Measurements from ENCODE around the gene TSHZ3.

The TSHZ3 gene

DNA sequence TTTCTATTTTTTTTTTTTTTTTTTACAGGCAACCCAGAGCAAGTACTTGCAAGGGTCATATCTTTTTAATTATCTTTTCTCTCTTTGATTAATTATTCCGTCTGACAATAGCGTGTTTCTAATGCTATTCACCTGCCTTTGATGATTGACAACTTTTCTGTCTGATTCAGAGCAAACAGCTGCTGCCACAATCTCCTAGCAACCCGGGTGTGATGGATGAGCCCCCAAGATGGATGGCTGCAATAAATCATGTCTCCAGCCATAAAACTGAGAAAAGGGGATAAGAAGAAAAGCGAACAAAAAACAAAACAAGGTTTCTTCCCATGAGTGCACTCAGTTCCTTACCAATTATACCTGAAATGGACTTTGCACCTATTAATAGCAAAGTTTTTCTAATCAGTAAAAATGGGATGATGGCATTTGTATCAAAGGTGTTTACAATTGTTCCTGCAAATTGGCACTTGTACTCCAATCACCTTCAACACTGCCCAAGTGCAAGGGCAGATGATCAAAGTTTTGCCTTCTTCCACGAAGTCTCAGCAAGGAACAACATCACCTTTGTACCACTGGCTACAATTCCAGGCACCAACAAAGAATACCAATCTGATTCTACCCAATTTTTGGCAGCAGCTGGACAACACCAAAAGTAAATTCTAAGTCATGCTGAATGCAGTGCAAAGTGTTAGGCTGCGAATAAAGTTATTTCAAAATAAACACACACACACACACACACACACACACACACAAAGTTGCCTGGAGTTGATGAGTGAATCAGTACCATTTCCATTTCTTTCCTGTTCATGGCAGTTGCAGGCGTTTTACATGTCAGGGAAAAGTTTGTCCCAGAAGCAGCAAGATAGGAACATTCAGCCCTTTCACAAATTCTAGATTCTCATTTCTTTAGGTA is 12.0 kb downstream of the TSHZ3 start:
- no peak for DNase-seq (ENCODE audit: low spot score)

DNA sequence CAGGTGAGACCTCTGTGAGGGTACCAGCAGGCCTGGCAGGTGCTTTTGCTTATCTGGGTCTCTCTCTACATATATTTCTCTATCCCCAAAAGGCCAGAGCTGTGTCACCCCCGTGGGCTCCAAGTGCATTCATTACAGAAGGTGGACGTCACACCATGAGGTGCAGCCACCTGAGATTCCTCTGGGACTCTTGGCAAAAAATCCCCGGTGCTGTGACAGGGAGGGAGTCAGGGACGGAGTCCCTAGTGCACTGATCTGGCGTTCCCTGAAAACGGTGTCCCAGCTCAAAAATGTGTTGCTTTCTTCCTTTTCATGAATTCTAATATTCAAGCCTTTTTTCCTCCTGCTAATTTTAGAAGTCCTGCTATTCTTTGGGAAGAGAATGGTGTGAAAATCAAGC is 13.5 kb downstream of the TSHZ3 start:
- DNase-seq (ENCODE audit: low spot score), result no peak

DNA sequence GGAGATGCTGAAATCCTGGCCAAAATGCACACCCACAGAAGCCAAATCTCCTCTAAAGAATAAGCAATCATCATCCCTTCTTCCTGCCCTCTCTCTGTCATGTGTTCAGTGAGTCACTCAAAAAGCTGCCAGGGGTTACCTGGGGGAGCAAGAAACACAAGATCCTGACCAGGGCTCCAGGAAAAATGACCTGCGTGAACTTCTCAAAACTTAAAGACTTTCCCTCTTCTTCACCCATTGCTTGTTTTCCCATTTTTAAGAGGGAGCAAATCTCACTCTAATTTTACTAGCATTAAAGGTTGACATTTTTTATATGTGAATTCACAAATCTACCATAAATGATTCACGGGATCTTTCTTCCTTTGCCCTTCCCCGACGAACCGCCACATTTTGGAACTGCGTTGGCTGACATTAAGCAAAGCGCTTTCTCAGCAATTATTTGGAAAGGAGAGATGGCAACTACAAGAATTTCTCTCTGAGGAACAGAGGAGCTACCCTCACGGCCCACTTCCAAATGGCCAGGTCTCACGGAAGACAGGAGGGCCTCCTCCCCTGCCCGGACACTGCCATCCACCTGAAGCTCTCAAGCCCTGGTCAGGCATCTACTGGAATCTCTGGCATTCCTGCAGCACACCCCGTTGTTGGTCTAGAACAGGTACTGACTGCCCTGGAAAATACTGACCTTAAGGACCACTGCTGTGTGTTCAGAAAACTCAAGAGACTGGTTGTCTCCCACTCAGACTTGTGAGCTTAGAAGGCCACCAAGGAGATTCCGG is 14.2 kb downstream of the TSHZ3 start:
- no peak for DNase-seq (ENCODE audit: low spot score)

DNA sequence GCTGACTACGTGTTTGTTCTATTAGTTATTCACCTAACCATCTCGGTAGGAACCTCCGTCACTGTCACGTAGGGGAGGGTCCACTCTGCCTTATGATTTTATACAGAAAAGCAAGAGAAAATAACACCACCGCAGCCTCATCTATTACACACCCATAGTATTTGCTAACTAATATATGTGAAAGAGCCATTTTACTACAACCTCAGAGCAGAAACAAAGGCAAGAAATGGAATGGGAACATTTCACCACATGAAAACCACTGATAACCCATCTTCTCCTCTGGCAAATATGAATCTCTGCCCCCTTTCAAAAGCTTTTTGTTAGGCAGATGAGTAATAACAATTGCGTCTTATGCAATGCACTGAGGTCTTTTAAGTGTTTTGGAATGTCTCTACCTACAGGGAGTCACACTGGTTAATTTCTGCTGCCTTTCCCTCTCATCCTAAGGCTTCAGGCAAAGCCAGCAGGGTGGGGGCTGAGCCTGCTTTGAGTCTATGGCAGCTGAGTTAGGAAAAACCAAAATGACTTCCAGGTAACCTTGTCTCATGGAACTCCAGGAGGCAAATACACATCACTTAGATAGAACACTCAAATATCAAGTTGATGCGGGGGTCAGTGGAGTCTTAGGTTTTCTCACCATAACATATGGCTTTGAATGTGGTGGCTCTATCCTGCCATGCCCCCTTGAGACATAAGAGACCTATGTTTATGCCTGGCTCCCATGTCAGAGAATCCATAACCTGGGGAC is 15.0 kb downstream of the TSHZ3 start:
- DNase-seq (ENCODE audit: low spot score), result no peak

DNA sequence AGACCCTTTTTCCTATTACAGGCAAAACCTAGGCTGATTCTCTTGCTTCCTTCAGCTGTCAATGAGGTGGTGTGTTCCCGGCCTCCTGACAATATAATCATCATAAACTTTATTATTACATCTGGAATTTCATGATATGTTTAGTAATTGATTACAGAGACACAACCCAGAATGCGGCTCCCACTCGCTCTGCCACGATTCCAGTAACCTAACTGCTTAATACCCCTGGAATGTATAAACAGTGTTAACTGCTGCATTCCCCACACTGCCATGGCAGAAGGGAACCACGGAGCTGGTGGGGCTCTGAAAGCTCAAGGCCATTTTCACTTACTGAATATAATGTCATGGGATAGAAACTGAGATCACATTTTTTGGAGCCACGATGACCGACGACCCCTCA is 17.1 kb downstream of the TSHZ3 start:
- no peak for DNase-seq (ENCODE audit: low spot score)

DNA sequence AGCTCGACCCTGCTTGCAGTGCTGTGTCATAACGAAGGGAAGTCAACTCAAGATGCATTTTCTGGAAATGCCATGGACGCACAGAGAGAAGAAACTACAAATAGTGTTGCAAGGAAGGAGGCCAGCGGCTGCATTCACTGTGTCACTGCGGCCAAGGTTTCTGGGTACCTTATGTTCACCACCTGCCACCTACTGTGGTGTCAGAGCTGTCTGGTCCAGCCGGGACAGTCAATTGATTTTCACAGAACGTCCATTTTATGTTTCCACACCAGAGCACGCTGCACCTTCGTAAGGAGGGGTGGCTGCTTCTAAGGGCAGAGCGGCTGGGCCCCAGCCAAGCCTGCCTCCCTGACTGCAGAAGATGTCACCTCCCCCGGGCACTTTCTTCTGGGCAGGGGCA is 17.7 kb downstream of the TSHZ3 start:
- no peak for DNase-seq (ENCODE audit: low spot score)

DNA sequence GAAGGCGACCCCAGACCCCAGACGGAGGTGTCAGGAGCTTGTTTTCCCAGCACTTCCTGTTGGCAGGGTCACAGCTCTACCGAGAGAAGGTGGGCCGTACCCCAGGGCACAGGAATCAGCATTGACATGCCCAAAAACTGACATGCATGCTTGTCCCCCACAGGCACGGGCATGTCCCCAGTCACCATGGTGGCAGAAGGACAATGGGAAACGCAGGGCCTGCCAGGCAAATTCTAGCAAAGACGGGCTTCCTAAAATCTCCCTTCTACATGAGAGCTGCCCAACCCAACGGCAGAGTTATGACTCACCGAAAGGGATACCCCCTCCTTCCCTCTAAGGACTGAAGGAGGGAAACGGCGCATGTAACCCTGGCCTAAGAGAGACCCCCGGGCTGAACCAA is 18.5 kb downstream of the TSHZ3 start:
- no peak for DNase-seq (ENCODE audit: low spot score)

DNA sequence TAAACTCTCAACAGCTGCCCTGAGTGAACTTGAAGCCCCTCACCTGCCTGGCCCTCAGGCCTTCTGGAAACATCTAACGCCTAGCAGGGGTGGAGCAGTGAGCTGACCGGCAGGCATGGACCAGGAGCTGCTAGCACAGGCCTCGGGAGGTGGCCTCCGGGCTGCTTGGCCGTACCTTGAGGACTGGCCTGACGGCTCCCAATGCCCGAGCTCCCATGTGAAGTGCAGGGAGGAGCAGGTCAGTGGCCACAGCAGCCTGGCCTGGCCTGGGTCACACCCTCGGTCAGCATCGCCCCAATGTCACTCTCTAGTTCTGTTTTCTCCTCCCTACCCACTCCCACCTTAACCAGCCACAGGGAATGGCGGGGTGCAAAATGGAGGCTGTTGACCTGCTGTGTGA is 19.0 kb downstream of the TSHZ3 start:
- no peak for DNase-seq (ENCODE audit: low spot score)

DNA sequence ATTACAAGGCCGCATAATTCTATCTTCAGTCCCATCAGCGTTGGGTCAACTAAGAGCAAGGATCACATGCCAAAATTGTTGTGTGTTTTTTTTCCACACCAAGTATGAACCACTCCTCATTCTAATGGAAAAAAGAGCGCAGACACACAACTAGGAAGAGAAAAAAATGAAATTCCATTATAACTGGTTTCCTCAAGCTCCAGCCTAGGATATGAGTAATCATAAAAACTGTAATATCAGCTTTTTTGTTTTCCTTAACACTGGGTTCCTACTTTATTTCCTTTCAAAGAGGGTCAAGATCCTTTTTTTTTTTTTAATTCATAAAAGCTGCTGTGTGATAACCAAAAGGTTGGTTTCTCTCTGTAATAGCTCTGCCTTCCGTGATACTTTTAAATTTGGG is 19.4 kb downstream of the TSHZ3 start:
- no peak for DNase-seq (ENCODE audit: low spot score)

DNA sequence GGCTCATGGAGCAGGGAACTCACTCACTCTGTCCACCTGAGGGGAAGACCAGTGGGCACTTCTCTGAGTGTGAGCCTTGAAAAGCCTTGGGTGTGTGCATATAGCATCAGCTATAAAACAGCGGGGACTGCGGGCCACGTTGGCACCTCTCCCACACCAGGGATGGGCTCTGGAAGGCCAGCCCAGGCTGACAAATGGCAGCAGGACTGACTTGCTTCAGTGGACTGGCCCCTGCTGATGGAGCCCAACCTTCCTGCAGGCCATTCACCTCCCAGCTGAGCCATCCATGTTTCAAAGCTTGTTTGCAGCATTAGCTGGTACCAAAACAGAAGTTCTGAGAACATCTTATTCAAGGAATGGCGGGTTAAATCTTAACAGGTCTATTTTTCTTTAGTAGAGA is 21.0 kb downstream of the TSHZ3 start:
- no peak for DNase-seq (ENCODE audit: low spot score)

DNA sequence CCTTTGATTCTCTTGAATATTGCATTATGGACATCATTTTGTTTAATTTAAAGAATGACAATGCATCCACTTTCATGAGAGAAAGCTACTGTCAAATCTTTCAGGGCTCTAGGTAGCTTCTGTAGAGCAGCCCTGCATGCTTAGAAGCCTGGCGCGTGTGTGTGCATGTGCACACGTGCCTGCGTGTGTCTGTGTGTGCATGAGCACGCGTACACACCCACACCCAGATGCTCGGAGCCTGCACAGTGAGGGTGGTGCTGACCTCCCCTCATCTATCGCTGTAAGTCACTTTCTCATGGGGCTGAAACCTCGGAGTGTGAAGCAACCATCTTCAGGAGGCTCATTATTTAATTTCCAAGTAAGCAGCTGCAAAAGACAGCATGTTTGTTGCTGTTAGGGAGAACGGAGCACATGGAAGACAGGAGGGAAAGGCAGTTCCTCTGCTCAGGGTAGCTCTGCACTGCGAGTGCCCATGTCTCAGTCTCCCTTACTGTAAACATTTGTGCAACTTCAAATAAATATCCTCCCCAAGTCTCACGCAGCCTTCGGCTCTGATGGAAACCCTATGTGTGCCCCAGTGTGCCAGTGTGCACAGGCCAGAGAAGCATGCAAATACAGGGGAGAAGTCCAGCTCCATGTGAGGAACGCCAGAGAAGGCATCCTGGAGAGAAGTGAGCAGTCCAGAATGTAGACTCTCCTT is 22.8 kb downstream of the TSHZ3 start:
- no peak for DNase-seq (ENCODE audit: low spot score)

DNA sequence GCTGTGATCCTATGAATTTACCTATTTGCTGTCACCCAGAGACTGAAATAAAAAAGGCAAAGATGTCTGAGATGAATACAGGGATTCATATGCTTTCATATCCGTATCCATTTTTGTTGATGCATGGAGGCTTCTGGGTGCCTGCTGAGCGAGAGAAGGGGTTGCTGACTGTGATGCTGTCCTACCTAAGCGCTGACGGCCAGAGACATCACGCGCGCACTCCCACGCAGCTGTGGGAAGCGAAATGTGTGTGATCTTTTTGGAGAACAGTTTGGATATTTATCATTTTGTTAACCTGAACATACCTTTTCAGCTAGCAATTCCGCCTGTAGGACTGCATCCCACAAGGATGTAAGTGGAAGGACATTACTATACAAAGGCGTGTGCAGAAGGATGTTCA is 23.9 kb downstream of the TSHZ3 start:
- DNase-seq (ENCODE audit: low spot score), result no peak

DNA sequence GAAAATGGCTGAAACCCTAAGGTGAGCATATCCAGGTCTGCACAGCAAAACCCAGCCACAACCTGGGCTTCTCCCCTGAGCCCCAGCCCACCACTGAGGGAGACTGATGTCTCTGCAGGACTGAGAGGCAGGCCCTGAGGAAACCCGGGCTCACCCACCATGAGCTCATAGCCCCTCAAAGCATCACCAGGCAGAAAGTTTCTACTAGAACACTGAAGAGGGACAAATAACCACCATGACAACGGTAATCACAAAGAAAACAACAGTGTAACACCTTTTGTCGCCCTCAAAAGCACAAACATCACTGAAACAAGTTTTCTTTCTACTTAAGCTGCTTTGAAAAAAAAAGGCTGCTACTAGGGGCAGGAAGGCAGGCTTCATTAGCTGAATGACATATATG is 29.8 kb downstream of the TSHZ3 start:
- no peak for DNase-seq (ENCODE audit: low spot score)

DNA sequence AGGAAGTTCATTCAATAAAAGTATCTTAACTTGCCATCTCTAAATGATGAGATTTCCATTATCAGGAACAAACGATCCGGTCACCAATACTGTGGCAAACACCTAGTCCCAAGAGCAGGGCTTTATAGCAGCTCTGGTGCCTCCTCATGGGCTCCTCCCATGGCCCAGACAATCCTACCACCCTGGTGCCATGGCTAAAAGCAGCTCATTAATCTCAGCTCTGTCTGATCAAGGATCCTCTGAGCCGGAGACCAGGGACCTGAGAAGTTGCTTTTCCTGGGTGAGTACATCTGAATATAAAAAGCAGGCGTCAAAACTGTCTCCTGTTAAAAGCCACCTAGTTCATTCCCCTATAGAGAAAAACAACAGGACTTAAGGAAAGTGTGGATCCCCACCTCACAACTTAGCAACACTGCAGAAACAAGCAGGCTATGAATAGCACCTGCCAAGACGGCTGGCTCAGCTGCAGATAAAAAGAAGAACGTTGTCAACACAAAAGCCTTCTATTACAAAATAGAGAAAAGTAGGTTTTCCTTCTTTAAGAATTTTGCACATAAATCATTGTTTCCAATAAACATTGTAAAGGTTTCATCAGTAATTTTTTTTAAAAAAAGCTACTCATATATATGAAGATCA is 30.3 kb downstream of the TSHZ3 start:
- no peak for DNase-seq (ENCODE audit: low spot score)

DNA sequence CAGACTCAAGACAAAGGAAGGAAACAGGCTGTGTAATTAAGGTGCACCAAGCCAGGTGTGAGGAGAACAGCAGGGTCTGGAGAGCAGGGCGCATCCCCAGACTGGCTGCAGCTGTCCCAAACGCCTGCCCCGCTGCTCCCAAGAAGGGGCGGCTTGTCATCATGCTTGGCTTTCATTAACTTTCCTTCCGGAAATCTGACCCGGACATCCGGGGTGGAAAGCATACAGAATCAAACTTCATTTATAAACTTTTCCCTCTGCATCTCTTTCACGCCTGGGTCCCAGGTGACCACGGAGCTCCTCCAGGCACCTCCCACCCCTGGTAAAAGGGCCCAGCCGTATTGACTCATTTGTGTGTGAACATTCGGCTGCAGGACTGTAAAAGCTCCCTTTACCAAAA is 31.7 kb downstream of the TSHZ3 start:
- no peak for DNase-seq (ENCODE audit: low spot score)

DNA sequence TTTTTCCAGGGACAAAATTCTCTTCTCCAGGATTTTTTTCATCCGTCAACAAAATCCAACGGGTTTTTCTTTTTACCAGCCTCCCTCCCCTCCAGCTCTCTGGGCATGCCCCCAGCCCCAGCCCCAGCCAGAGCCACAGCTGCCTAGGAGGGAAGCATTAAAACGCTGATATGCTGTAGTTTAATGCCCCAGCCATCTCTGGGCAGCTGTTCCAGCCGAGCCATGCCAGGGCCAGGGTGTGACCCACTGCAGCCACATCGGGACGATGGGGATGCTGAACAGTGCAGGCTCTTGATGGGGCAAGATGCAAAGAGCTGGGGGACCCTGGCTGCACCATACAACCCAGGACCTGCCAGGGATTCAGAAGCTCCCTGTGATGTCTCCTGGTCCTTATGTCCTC is 32.1 kb downstream of the TSHZ3 start:
- DNase-seq (ENCODE audit: low spot score), result no peak

DNA sequence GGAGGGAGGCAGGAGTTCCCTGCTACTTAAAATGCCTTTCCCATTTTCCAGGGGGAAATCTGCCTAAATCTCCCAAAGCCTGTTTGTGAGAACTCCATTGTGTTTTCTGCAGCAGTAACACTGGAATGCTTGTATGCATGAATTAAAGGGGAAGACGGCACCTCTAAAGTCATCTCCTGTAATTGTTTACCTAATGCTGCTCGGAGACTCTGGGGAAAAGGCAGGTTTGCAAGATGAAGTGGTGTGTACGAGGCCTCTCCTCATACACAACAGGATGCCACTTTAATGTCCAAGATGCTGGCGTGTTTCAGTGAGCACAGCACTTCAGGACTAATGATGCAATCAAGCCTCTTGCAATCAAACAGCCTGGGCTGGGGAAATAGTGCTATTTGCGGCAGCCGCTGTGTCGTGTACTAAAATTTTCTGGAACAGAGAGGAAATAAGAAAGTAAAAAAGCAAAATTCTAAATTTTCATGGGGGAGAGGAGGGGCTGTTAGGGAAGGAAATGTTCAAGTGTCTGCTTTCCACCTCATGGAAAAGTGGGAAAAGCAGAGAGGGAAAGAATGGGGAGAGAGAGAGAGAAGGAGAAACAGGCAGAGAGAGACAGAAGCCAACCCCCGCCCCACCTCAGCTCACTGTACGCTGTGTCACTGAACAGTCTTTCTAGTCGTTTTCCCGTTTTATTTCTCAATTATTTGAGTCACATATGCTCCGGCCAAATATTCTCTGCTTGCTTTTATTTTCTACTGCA is 32.9 kb downstream of the TSHZ3 start:
- no peak for DNase-seq (ENCODE audit: low spot score)

DNA sequence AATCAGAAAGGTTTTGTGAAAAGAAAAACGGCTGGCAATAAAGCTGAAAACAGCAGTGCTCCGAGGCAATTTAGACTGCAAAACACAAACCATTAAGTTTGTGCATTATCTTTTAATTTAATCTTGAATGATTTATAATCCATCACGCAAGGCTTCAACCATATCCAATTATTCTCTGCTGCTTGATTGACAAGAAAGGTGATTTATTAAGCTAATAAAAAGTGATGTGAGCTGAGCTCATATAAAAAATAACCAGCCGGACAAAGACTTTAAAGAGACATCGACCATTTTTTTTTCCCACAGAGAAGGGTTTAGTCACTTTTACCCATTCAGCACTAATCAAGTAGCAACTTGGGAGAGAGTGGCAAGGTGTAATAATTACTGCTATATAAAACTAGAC is 33.6 kb downstream of the TSHZ3 start:
- DNase-seq (ENCODE audit: low spot score), result no peak

DNA sequence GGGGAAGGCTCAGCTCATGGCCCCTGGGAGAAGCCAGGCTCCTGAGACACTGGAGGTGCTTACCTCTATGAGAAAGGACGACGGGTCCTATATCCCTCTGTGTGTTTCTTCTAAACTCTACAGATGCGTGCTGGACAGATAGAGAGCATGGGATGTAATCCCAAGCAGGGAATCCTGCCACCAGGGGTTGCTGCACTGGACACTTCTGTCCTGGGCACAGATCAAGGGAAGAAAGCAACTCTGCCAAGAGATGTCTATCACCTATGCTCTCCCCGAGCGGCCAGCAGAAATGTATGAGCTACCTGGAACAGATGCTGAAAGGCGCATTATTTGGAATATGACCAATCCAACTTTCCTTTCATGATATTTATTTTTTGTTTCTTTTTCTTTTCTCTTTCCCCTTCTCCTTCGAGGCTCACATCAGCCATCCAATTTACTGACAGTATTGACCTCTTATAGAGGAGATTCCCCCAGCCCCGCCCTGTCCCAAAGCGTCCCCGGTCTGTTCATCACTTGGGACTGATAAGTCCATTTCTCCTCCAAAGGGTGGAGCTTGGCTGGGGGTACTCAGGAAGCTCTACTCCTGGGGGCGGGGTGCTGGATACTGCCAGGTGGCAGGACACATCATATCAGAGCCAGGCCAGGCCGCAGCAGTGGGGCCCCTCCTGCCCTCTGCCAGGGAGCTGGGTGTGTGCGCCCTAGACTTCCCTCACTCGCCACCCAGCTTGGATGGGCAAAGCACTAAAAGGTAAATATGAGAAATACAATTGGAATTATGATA is 34.2 kb downstream of the TSHZ3 start:
- no peak for DNase-seq (ENCODE audit: low spot score)

DNA sequence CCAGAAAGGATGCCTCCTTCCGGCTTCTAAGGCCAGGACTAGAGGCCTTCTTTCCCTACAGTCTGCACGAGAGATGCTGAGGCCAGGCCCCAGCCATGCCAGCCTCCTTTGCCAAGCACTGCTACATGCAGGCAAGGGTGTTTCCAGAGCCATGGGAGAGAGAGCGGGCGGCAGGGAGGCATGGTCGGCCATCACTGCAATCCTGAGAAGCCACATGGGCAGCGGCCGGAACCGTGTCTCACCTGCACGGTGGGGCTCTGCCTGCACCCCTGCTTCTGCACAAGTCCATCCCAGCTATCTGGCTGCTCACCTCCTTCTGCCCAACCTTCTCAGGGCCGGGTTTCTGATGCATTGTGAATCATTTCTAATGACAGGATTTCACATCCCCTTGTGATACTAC is 35.1 kb downstream of the TSHZ3 start:
- no peak for DNase-seq (ENCODE audit: low spot score)

Data from D341Med (cell line).